ENCODE results near the gene MPPED1.

The MPPED1 gene

GRCh38 chr22:43402128-43402527 lies 9.7 kb upstream of the MPPED1 start:
- no peak for DNase-seq (ENCODE audit: low read depth, low spot score)
- H3K4me3 ChIP-seq = no peak overlapping the region
- TF ChIP-seq EZH2 (IDR thresholded peaks at IDR 0.05) (no peak), FOXP2 (optimal IDR thresholded peaks at IDR 0.05; ENCODE audit: control extremely low read depth, extremely low read length, insufficient read depth) (no peak), POLR2AphosphoS5 (IDR thresholded peaks at IDR 0.05; ENCODE audit: borderline replicate concordance, low read depth, low read length) (no peak)
- no peaks in the 10 kb centered on the region for H3K9me3 ChIP-seq (ENCODE audit: low read depth, low read length)
- no peak overlapping the region for H3K27ac ChIP-seq
- no peak overlapping the region for H3K9ac ChIP-seq (ENCODE audit: insufficient read length)
- H3K36me3 ChIP-seq (ENCODE audit: insufficient read depth, low read length) = no peaks in the 10 kb centered on the region

GRCh38 chr22:43404673-43405385 lies 7.0 kb upstream of the MPPED1 start:
- no peaks in the 10 kb centered on the region for H3K36me3 ChIP-seq (ENCODE audit: insufficient read depth, low read length)
- no peak overlapping the region for H3K4me3 ChIP-seq
- no peaks in the 10 kb centered on the region for H3K9me3 ChIP-seq (ENCODE audit: low read depth, low read length)
- TF ChIP-seq FOXP2 (optimal IDR thresholded peaks at IDR 0.05; ENCODE audit: control extremely low read depth, extremely low read length, insufficient read depth) = no peak
- TF ChIP-seq POLR2AphosphoS5 (IDR thresholded peaks at IDR 0.05; ENCODE audit: borderline replicate concordance, low read depth, low read length) = no peak
- no peak overlapping the region for H3K9ac ChIP-seq (ENCODE audit: insufficient read length)
- no peak overlapping the region for H3K27ac ChIP-seq
- no peak for DNase-seq (ENCODE audit: low read depth, low spot score)

GRCh38 chr22:43406186-43406790 lies 5.5 kb upstream of the MPPED1 start:
- no peaks in the 10 kb centered on the region for H3K9me3 ChIP-seq (ENCODE audit: low read depth, low read length)
- DNase-seq (ENCODE audit: low read depth, low spot score) = no peak
- no peak for TF ChIP-seq POLR2AphosphoS5 (IDR thresholded peaks at IDR 0.05; ENCODE audit: borderline replicate concordance, low read depth, low read length)
- TF ChIP-seq FOXP2 (optimal IDR thresholded peaks at IDR 0.05; ENCODE audit: control extremely low read depth, extremely low read length, insufficient read depth) = no peak
- no peak for TF ChIP-seq EZH2 (IDR thresholded peaks at IDR 0.05)

GRCh38 chr22:43407591-43407990 lies 4.2 kb upstream of the MPPED1 start:
- Histone ChIP-seq H3K27ac (no peak overlapping the region), H3K36me3 (ENCODE audit: insufficient read depth, low read length) (no peaks in the 10 kb centered on the region), H3K9me3 (ENCODE audit: low read depth, low read length) (no peaks in the 10 kb centered on the region), H3K9ac (ENCODE audit: insufficient read length) (no peak overlapping the region), H3K4me3 (no peak overlapping the region)
- TF ChIP-seq POLR2AphosphoS5 (IDR thresholded peaks at IDR 0.05; ENCODE audit: borderline replicate concordance, low read depth, low read length) = no peak
- no peak for TF ChIP-seq EZH2 (IDR thresholded peaks at IDR 0.05)
- no peak for TF ChIP-seq FOXP2 (optimal IDR thresholded peaks at IDR 0.05; ENCODE audit: control extremely low read depth, extremely low read length, insufficient read depth)
- no peak for DNase-seq (ENCODE audit: low read depth, low spot score)

More at GRCh38 chr22:43406186-43406790, 5.5 kb upstream of the MPPED1 start:
- Histone ChIP-seq H3K27ac (no peak overlapping the region), H3K9ac (ENCODE audit: insufficient read length) (no peak overlapping the region), H3K4me3 (no peak overlapping the region), H3K36me3 (ENCODE audit: insufficient read depth, low read length) (no peaks in the 10 kb centered on the region)

GRCh38 chr22:43408009-43408408 lies 3.8 kb upstream of the MPPED1 start:
- H3K9me3 ChIP-seq (ENCODE audit: low read depth, low read length) = no peaks in the 10 kb centered on the region
- no peak overlapping the region for H3K27ac ChIP-seq
- no peak overlapping the region for H3K9ac ChIP-seq (ENCODE audit: insufficient read length)
- no peaks in the 10 kb centered on the region for H3K36me3 ChIP-seq (ENCODE audit: insufficient read depth, low read length)
- no peak for DNase-seq (ENCODE audit: low read depth, low spot score)
- TF ChIP-seq EZH2 (IDR thresholded peaks at IDR 0.05) (no peak), POLR2AphosphoS5 (IDR thresholded peaks at IDR 0.05; ENCODE audit: borderline replicate concordance, low read depth, low read length) (no peak), FOXP2 (optimal IDR thresholded peaks at IDR 0.05; ENCODE audit: control extremely low read depth, extremely low read length, insufficient read depth) (no peak)
- H3K4me3 ChIP-seq = no peak overlapping the region

GRCh38 chr22:43409046-43409445 lies 2.8 kb upstream of the MPPED1 start:
- Histone ChIP-seq H3K4me3 (no peak overlapping the region), H3K9ac (ENCODE audit: insufficient read length) (no peak overlapping the region), H3K36me3 (ENCODE audit: insufficient read depth, low read length) (no peaks in the 10 kb centered on the region), H3K9me3 (ENCODE audit: low read depth, low read length) (no peaks in the 10 kb centered on the region), H3K27ac (no peak overlapping the region)
- no peak for DNase-seq (ENCODE audit: low read depth, low spot score)
- no peak for TF ChIP-seq FOXP2 (optimal IDR thresholded peaks at IDR 0.05; ENCODE audit: control extremely low read depth, extremely low read length, insufficient read depth)
- no peak for TF ChIP-seq EZH2 (IDR thresholded peaks at IDR 0.05)
- TF ChIP-seq POLR2AphosphoS5 (IDR thresholded peaks at IDR 0.05; ENCODE audit: borderline replicate concordance, low read depth, low read length) = no peak

GRCh38 chr22:43409800-43410199 lies 2.0 kb upstream of the MPPED1 start:
- H3K4me3 ChIP-seq = no peak overlapping the region
- H3K9me3 ChIP-seq (ENCODE audit: low read depth, low read length) = no peaks in the 10 kb centered on the region
- TF ChIP-seq POLR2AphosphoS5 (IDR thresholded peaks at IDR 0.05; ENCODE audit: borderline replicate concordance, low read depth, low read length) = no peak
- TF ChIP-seq FOXP2 (optimal IDR thresholded peaks at IDR 0.05; ENCODE audit: control extremely low read depth, extremely low read length, insufficient read depth) = no peak
- TF ChIP-seq EZH2 (IDR thresholded peaks at IDR 0.05) = no peak
- no peaks in the 10 kb centered on the region for H3K36me3 ChIP-seq (ENCODE audit: insufficient read depth, low read length)
- H3K27ac ChIP-seq = no peak overlapping the region
- no peak for DNase-seq (ENCODE audit: low read depth, low spot score)
- no peak overlapping the region for H3K9ac ChIP-seq (ENCODE audit: insufficient read length)

- TF ChIP-seq EZH2 (IDR thresholded peaks at IDR 0.05) = no peak
- Histone ChIP-seq H3K9ac (ENCODE audit: insufficient read length) (no peak overlapping the region), H3K36me3 (ENCODE audit: insufficient read depth, low read length) (no peaks in the 10 kb centered on the region), H3K9me3 (ENCODE audit: low read depth, low read length) (no peaks in the 10 kb centered on the region), H3K4me3 (no peak overlapping the region), H3K27ac (no peak overlapping the region)
- no peak for DNase-seq (ENCODE audit: low read depth, low spot score)
These were observed 560 bp upstream of the MPPED1 start for GRCh38 chr22:43411040-43411868.
